ENCODE measurements around the gene ANO7.

GRCh38 chr2:241249654-241250053 lies 61.2 kb downstream of the ANO7 start:
- TF ChIP-seq, protein P1, sequence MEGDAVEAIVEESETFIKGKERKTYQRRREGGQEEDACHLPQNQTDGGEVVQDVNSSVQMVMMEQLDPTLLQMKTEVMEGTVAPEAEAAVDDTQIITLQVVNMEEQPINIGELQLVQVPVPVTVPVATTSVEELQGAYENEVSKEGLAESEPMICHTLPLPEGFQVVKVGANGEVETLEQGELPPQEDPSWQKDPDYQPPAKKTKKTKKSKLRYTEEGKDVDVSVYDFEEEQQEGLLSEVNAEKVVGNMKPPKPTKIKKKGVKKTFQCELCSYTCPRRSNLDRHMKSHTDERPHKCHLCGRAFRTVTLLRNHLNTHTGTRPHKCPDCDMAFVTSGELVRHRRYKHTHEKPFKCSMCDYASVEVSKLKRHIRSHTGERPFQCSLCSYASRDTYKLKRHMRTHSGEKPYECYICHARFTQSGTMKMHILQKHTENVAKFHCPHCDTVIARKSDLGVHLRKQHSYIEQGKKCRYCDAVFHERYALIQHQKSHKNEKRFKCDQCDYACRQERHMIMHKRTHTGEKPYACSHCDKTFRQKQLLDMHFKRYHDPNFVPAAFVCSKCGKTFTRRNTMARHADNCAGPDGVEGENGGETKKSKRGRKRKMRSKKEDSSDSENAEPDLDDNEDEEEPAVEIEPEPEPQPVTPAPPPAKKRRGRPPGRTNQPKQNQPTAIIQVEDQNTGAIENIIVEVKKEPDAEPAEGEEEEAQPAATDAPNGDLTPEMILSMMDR (IDR thresholded peaks at IDR 0.05), result no peak
- no peak for TF ChIP-seq POLR2A (IDR thresholded peaks at IDR 0.05)
